Neural cell (in vitro differentiated cells): ENCODE data around the gene OAS3. TPM values are rescaled to one million over a fixed set of nuclear protein-coding genes. Genes with fewer than 3 reads are reported as not detected.

ENCODE experiments used
- H2AFZ ChIP-seq: fragments of 200-600, 300-800 bp; sonication (generic), shearing (Covaris generic); 2 replicates; pipeline ENCODE4 v1.6.0; 2014; ENCODE audit warnings: low read depth, mild to moderate bottlenecking, antibody characterized with exemption, low read length, moderate library complexity
- H3F3A ChIP-seq: fragments of 200-600 bp; shearing (Covaris generic); 2 replicates; pipeline ENCODE4 v1.6.1; 2016; ENCODE audit warnings: mild to moderate bottlenecking, moderate library complexity, mixed read lengths, antibody characterized with exemption, low read length; ENCODE audit not compliant: insufficient read depth, poor library complexity, severe bottlenecking
- H3K27ac ChIP-seq: fragments of 200-600, 300-800 bp; sonication (generic), shearing (Covaris generic); 2 replicates; pipeline ENCODE4 v1.5.1; 2014; ENCODE audit warnings: mild to moderate bottlenecking, low read length, moderate library complexity
- H3K27me3 ChIP-seq: fragments of 300-800, 200-600 bp; sonication (generic), shearing (Covaris generic); 2 replicates; pipeline ENCODE4 v1.6.0; 2014; ENCODE audit warnings: mild to moderate bottlenecking, low read depth, low read length, moderate library complexity; ENCODE audit not compliant: insufficient read depth
- H3K36me3 ChIP-seq: fragments of 300-800, 200-600 bp; sonication (generic), shearing (Covaris generic); 2 replicates; pipeline ENCODE4 v1.5.1; 2014; ENCODE audit warnings: mild to moderate bottlenecking, antibody characterized with exemption, low read length, moderate library complexity; ENCODE audit not compliant: insufficient read depth
- H3K4me2 ChIP-seq: fragments of 300-800, 200-600 bp; sonication (generic), shearing (Covaris generic); 2 replicates; pipeline ENCODE4 v1.6.0; 2014; ENCODE audit warnings: mild to moderate bottlenecking, low read length
- H3K4me3 ChIP-seq: fragments of 300-800, 200-600 bp; sonication (generic), shearing (Covaris generic); 2 replicates; pipeline ENCODE4 v1.5.1; 2014; ENCODE audit warnings: mild to moderate bottlenecking, low read length, moderate library complexity
- H3K79me2 ChIP-seq: fragments of 200-600 bp; shearing (Covaris generic); replicated peaks from 2 replicates; pipeline ENCODE4 v1.6.0; 2014; ENCODE audit warnings: mild to moderate bottlenecking, low read length, moderate library complexity; ENCODE audit not compliant: insufficient read depth
- H3K9ac ChIP-seq: fragments of 300-800, 200-600 bp; sonication (generic), shearing (Covaris generic); 2 replicates; pipeline ENCODE4 v1.6.1; 2016; ENCODE audit warnings: mild to moderate bottlenecking, low read length, mixed read lengths
- H3K9me2 ChIP-seq: fragments of 200-600 bp; shearing (Covaris generic); 2 replicates; pipeline ENCODE4 v1.6.1; 2016; ENCODE audit warnings: mild to moderate bottlenecking, low read length, mixed read lengths; ENCODE audit not compliant: insufficient read depth
- H3K9me3 ChIP-seq: fragments of 200-600, 300-800 bp; sonication (generic), shearing (Covaris generic); 2 replicates; pipeline ENCODE4 v1.6.1; 2016; ENCODE audit warnings: mild to moderate bottlenecking, mixed run types, low read length, moderate library complexity, mixed read lengths
- H4K20me1 ChIP-seq: fragments of 200-600 bp; shearing (Covaris generic); 2 replicates; pipeline ENCODE4 v1.6.1; 2016; ENCODE audit warnings: mild to moderate bottlenecking, mixed run types; ENCODE audit not compliant: insufficient read depth
- CTCF ChIP-seq: fragments of 450-650 bp; IDR thresholded peaks from 2 replicates; pipeline ENCODE4 v1.5.1; 2014; ENCODE audit warnings: antibody characterized with exemption, mild to moderate bottlenecking, moderate library complexity; ENCODE audit not compliant: poor library complexity, severe bottlenecking
- EP300 ChIP-seq: fragments of 450-650 bp; conservative IDR thresholded peaks from 2 replicates; pipeline ENCODE4 v1.6.1; 2014; ENCODE audit warnings: antibody characterized with exemption, mild to moderate bottlenecking, moderate library complexity; ENCODE audit not compliant: poor library complexity, severe bottlenecking
- EZH2 ChIP-seq: fragments of 200-600, 300-800 bp; shearing (Covaris generic), sonication (generic); IDR thresholded peaks from 2 replicates; pipeline ENCODE4 v1.6.1; 2014; ENCODE audit warnings: antibody characterized with exemption, low read length, borderline replicate concordance, mild to moderate bottlenecking; ENCODE audit not compliant: insufficient read depth, poor library complexity, severe bottlenecking
- MXI1 ChIP-seq: fragments of 450-650 bp; conservative IDR thresholded peaks from 2 replicates; pipeline ENCODE4 v1.6.1; 2014; ENCODE audit warnings: antibody characterized with exemption, mild to moderate bottlenecking; ENCODE audit not compliant: poor library complexity, severe bottlenecking
- POLR2AphosphoS5 ChIP-seq: IDR thresholded peaks from 2 replicates; pipeline ENCODE4 v1.6.1; 2012
- RAD21 ChIP-seq: fragments of 450-650 bp; conservative IDR thresholded peaks from 2 replicates; pipeline ENCODE4 v1.6.1; 2014; ENCODE audit warnings: antibody characterized with exemption, mild to moderate bottlenecking, moderate library complexity
- REST ChIP-seq: IDR thresholded peaks from 2 replicates; pipeline ENCODE4 v1.6.1; 2012; ENCODE audit warnings: borderline replicate concordance
- SMC3 ChIP-seq: fragments of 450-650 bp; conservative IDR thresholded peaks from 2 replicates; pipeline ENCODE4 v1.6.1; 2014; ENCODE audit warnings: antibody characterized with exemption, mild to moderate bottlenecking, moderate library complexity; ENCODE audit not compliant: poor library complexity
- TAF1 ChIP-seq: IDR thresholded peaks from 2 replicates; pipeline ENCODE4 v1.6.1; 2012; ENCODE audit warnings: low read depth
- polyA plus RNA-seq: library from polyadenylated mRNA; depleted of rRNA; stranded (reverse); fragments of >200 nt; gene quantifications from 2 replicates; pipeline ENCODE4 v1.2.3, GENCODE V29; 2014

OAS3 gene
- polyA plus RNA-seq, 1 donor from 2014 or later: not detected

GRCh38 chr12:112946236-112947000 lies 8.1 kb downstream of the OAS3 start:
- no peak overlapping the region for H3K27ac ChIP-seq
- no peak overlapping the region for H3K4me3 ChIP-seq
- no peak overlapping the region for H3K9ac ChIP-seq
- no peaks in the 10 kb centered on the region for H3K36me3 ChIP-seq
- TF ChIP-seq EP300: no peak
- TF ChIP-seq SMC3: no peak
- TF ChIP-seq CTCF: no peak
- no peak for TF ChIP-seq RAD21
- TF ChIP-seq EZH2: no peak
- no peak for TF ChIP-seq TAF1
- TF ChIP-seq REST: no peak
- TF ChIP-seq MXI1: no peak
- TF ChIP-seq POLR2AphosphoS5: no peak
- H3K79me2 ChIP-seq: no peaks in the 10 kb centered on the region
- H3K9me3 ChIP-seq: no peaks in the 10 kb centered on the region
- no peaks in the 10 kb centered on the region for H4K20me1 ChIP-seq
- no peaks in the 10 kb centered on the region for H3K9me2 ChIP-seq
- no peak overlapping the region for H3K4me2 ChIP-seq
- H3F3A ChIP-seq: no peaks in the 10 kb centered on the region
- no peak overlapping the region for H2AFZ ChIP-seq
- no peaks in the 10 kb centered on the region for H3K27me3 ChIP-seq

DNA sequence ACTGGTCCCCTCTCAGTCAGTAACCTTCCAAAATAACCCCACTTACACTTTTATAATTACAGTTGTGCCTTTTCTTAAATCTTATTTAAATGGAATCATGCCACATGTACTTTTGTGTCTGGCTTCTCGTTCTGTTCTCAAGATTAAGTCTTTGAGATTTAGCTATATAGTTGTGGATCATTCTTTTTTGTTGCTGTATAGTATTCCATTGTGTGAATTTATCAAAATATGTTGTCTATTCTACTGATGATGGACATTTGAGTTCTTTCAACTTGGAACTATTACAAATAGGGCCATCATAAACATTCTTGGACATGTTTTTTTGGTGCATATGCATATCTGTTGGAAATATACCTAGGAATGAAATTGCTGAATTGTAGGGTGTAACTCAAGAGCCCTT lies 9.0 kb downstream of the OAS3 start:
- H2AFZ ChIP-seq: no peak overlapping the region
- no peaks in the 10 kb centered on the region for H3K9me2 ChIP-seq
- H3K9ac ChIP-seq: no peak overlapping the region
- H3K4me2 ChIP-seq: no peak overlapping the region
- no peaks in the 10 kb centered on the region for H3F3A ChIP-seq
- H3K27me3 ChIP-seq: no peaks in the 10 kb centered on the region
- H3K4me3 ChIP-seq: no peak overlapping the region
- no peak overlapping the region for H3K27ac ChIP-seq
- H4K20me1 ChIP-seq: no peaks in the 10 kb centered on the region
- H3K9me3 ChIP-seq: no peaks in the 10 kb centered on the region
- no peaks in the 10 kb centered on the region for H3K79me2 ChIP-seq
- H3K36me3 ChIP-seq: no peaks in the 10 kb centered on the region
- TF ChIP-seq SMC3 (no peak), MXI1 (no peak), TAF1 (no peak), REST (no peak)
